B cell (primary cell): ENCODE data around the gene DMC1.

Experiments
- CTCF ChIP-seq: fragments of 200-600 bp; IDR thresholded peaks from one replicate; pipeline ENCODE4 v1.8.0; 2022; ENCODE audit warnings: antibody characterized with exemption, mild to moderate bottlenecking
- EZH2 ChIP-seq: IDR thresholded peaks from 2 replicates; pipeline ENCODE4 v1.6.1; 2012; ENCODE audit warnings: borderline replicate concordance, low read depth, mild to moderate bottlenecking, moderate library complexity, low read length; ENCODE audit not compliant: insufficient read depth, poor library complexity, severe bottlenecking

- no peak for TF ChIP-seq CTCF
- no peak for TF ChIP-seq EZH2
Measured at GRCh38 chr22:38494498-38494897, 75.5 kb downstream of the DMC1 start.
